Gastroesophageal sphincter (tissue), 3 donors: ENCODE measurements around the gene GDPD5.

Experiments
- CTCF ChIP-seq, 4 experiments: fragments of 200-600 bp in 2 of 4; fragments of 450-650 bp in 2 of 4; sonication (generic) in 1 of 4; IDR thresholded peaks; one replicate each; pipeline ENCODE4 v1.5.1; 2017 to 2019; ENCODE audit warnings: antibody characterized with exemption in 4 of 4, mild to moderate bottlenecking in 2 of 4, moderate library complexity in 2 of 4
- EP300 ChIP-seq: sonication (generic); formaldehyde crosslinking; IDR thresholded peaks from one replicate; pipeline ENCODE4 v1.6.1; 2017; ENCODE audit warnings: antibody characterized with exemption, mild to moderate bottlenecking
- POLR2A ChIP-seq, 2 donors: fragments of 450-650 bp; IDR thresholded peaks; one replicate each; pipeline ENCODE4 v1.6.1; 2017; ENCODE audit warnings: antibody characterized with exemption in 2 of 2, mild to moderate bottlenecking in 2 of 2, moderate library complexity in 1 of 2
- POLR2AphosphoS5 ChIP-seq: sonication (generic); formaldehyde crosslinking; IDR thresholded peaks from one replicate; pipeline ENCODE4 v1.6.1; 2017; ENCODE audit warnings: antibody characterized with exemption

DNA sequence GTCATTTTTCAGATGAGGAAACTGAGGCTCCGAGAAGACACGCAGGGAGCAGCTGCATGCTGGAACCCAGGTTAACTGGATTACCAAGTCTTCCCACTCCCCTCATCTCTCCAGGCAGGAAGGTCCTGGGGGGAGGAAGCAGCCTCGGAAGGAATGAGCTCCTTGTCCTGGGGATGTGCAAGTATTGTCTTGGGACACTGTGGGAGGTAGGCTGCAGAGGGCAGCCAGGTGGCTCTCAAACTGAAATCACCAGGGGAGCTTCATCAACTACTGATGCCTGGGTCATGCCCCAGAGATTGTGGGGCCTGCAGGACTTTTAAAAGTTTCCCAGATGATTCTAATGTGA is 7.6 kb downstream of the GDPD5 start:
- no peak for TF ChIP-seq POLR2A (IDR thresholded peaks at IDR 0.05)
- TF ChIP-seq CTCF (IDR thresholded peaks at IDR 0.05): no peak
- no peak for TF ChIP-seq POLR2AphosphoS5
- no peak for TF ChIP-seq EP300
